Esophagus mucosa (tissue), 1 donor: Measurements from ENCODE around the gene SPRYD3. TPM values are rescaled to one million over a fixed set of nuclear protein-coding genes. Genes with fewer than 3 reads are reported as not detected.

Experiments used
- ATAC-seq: fragments of 200-7000 bp; cut with Tn5 transposase; one replicate; pipeline ENCODE4 v1.9.1; 2020
- total RNA-seq: library from RNA; stranded (reverse); gene quantifications from one replicate; pipeline ENCODE4 v1.2.4, GENCODE V29; 2023
- donor health status: DM: yes; HTN: yes; CAD: no.

Gene SPRYD3
- total RNA-seq, 1 donor from 2014 or later, result 29.3 TPM

DNA sequence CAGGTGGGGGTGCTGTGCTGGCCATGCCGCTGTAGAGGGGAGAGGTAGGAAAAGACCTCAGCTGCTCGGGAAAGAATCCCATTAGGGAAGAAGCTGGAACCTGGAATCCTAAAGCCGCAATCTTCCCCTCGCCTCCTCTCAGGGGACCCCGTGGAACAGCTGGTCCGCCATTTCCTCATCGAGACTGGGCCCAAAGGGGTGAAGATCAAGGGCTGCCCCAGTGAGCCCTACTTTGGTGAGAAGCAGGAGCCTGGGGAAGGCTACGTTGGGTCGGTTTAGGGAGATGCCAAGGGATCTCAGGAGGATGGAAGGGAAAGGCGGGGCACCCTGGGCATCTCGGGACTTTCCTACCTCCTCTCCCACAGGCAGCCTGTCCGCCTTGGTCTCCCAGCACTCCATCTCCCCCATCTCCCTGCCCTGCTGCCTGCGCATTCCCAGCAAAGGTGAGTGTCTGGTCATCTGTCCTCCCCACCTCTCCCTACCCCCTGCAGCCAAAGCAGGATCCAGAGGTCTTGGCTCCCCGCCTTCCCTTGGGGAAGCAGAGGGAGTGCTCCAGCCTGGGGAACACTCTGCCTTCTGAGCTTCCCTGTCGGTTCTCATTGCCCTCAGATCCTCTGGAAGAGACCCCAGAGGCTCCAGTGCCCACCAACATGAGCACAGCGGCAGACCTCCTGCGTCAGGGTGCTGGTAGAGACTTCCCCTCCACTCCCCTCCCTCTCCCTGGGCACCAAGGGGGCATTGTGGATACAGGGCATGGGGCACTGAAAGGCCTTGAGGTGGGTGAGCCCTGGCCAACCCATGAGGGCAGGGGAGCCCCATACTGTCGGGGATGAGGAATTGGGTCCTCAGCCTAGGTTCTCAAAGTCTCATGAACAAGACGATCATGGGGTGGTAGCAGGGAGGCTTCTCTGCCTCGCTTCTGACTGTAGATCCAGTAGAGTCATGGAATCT lies 16.9 kb downstream of the SPRYD3 start:
- no peak for ATAC-seq

DNA sequence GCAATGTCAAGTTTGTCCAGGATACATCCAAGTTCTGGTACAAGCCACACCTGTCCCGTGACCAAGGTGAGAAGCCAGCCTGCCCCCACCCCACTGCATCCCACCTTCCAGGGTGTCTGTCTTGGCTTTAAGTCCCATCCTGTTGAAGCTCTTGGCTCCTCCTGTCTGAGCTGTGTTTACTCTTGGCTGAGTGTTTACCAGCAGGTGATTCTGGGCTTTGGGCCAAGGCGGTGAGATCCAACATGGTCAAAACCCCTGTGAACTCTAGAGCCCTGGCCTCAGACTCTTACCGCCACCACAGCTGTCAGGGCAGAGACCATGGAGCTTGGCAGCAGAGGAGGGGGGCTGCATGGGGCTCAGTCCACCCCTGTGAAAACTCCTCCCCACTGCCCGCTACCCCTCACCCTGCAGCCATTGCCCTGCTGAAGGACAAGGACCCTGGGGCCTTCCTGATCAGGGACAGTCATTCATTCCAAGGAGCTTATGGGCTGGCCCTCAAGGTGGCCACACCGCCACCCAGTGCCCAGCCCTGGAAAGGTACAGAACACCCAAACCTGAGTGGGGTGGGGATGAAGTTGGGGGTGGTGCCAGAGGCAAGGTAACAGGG lies 17.7 kb downstream of the SPRYD3 start:
- ATAC-seq, result peak; percentile 40

DNA sequence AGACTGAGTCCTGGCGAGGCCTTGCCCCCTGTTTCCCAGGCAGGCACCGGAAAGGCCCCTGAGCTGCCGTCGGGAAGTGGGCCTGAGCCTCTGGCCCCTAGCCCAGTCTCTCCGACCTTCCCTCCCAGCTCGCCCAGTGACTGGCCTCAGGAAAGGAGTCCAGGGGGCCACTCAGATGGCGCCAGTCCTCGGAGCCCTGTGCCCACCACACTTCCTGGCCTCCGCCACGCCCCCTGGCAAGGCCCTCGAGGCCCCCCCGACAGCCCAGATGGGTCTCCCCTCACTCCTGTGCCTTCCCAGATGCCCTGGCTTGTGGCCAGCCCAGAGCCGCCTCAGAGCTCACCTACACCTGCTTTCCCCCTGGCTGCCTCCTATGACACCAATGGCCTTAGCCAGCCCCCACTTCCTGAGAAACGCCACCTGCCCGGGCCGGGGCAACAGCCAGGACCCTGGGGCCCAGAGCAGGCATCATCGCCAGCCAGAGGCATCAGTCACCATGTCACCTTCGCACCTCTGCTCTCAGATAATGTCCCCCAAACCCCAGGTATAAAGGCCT lies 18.4 kb downstream of the SPRYD3 start:
- ATAC-seq, result no peak

DNA sequence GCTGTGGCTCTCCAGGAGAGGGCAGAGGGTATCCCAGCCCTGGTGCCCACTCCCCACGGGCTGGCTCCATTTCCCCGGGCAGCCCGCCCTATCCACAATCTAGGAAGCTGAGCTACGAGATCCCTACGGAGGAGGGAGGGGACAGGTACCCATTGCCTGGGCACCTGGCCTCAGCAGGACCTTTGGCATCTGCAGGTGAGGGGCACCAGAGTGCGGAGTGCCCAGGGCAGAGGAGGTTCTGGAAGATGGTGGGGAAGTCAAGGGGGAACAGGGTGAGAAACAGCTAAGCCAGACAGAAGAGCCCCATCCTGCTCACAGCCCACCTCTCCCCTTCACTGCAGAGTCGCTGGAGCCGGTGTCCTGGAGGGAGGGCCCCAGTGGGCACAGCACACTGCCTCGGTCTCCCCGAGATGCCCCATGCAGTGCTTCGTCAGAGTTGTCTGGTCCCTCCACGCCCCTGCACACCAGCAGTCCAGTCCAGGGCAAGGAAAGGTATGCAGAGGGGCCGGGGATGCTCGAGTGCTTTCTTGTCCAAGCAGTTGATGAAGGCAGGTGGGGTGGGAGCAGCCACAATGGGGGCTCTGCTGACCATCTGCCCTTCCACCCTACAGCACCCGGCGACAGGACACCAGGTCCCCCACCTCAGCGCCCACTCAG lies 19.0 kb downstream of the SPRYD3 start:
- ATAC-seq, result no peak

DNA sequence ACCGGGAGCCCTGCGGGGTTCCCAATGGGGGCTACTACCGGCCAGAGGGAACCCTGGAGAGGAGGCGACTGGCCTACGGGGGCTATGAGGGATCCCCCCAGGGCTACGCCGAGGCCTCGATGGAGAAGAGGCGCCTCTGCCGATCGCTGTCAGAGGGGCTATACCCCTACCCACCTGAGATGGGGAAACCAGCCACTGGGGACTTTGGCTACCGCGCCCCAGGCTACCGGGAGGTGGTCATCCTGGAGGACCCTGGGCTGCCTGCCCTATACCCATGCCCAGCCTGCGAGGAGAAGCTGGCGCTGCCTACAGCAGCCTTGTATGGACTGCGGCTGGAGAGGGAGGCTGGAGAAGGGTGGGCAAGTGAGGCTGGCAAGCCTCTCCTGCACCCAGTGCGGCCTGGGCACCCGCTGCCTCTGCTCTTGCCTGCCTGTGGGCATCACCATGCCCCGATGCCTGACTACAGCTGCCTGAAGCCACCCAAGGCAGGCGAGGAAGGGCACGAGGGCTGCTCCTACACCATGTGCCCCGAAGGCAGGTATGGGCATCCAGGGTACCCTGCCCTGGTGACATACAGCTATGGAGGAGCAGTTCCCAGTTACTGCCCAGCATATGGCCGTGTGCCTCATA lies 19.6 kb downstream of the SPRYD3 start:
- ATAC-seq, result no peak

DNA sequence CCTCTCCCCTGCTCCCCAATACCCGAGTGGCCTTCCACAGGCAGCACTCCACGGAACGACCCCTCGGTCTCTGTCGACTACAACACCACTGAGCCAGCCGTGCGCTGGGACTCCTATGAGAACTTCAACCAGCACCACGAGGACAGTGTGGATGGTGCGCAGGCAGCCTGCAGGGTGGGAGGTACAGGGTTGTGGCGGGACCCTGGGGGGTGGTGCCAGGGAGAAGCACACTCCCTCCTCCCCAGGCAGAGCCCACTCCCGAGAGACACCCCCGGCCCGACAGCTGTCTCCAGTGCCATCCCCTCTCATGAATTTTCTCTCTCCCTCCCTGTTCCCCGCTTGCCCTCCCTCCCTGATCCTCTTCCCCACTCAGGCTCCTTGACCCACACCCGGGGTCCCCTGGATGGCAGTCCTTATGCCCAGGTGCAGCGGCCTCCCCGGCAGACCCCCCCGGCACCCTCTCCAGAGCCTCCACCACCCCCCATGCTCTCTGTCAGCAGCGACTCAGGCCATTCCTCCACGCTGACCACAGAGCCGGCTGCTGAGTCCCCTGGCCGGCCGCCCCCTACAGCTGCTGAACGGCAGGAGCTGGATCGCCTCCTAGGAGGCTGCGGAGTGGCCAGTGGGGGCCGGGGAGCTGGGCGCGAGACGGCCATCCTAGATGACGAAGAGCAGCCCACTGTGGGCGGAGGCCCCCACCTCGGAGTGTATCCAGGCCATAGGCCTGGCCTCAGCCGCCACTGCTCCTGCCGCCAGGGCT lies 20.3 kb downstream of the SPRYD3 start:
- ATAC-seq, result no peak

DNA sequence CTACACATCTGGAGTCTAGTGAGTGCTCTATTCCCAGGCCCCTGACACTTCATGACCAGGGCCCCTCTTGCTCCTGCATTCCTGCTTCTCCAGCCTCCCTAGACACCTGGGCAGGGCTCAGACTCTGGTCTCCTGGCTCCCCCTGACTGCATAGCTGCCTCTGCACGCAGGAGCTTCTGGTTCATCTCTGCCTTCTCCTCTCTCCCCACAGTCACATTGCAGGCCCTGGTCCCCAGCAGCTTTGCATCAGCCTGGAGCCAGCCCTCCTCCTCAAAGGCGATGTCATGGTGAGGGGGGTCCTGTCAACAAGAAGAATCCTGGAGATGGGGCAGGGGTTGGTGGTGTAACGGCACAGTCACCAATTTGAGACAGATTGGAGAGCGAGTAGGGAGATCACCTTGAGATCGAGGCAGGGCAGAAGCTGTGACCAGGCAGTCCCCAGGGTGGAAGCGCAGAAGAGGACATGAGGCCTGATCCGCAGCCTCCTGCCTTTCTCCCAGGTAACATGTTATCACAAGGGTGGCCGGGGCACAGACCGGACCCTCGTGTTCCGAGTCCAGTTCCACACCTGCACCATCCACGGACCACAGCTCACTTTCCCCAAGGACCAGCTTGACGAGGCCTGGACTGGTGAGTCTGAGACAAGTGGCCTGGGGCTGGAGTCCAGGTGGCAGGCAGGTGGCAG lies 21.2 kb downstream of the SPRYD3 start:
- no peak for ATAC-seq

DNA sequence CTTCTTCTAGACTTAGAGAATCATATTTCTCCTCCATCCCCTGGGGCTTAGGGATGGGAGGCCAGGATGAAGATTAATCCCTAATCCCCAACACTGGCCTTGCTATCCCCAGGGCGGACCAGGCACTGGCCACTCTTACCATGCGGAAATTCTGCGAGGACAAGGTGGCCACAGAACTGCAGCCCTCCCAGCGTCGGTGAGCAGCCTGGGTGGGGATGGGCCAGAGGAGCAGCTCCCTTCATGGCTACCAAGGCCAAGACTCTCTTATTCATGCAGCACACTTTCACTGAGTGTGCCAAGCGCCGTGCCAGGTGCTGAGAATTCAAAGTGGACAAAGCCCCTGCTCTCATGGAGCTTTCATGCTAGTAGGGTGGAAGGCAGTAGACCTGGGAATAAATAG lies 22.3 kb downstream of the SPRYD3 start:
- no peak for ATAC-seq

DNA sequence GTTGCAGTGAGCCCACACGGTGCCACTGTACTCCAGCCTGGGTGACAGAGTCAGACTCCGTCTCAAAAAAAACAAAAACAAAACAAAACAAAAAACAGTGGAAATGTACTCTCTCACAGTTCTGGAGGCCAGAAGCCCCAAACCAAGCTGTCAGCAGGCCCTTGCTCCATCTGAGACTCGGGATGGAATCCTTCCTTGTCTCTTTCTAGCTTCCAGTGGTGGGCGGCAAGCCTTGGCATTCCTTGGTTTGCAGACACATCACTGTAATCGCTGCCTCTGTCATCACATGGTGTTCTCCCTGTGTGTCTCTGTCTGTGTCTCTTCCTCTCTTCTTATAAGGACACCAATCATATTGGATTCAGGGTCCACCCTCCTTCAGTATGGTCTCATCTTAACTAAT lies 22.9 kb downstream of the SPRYD3 start:
- ATAC-seq, result no peak

DNA sequence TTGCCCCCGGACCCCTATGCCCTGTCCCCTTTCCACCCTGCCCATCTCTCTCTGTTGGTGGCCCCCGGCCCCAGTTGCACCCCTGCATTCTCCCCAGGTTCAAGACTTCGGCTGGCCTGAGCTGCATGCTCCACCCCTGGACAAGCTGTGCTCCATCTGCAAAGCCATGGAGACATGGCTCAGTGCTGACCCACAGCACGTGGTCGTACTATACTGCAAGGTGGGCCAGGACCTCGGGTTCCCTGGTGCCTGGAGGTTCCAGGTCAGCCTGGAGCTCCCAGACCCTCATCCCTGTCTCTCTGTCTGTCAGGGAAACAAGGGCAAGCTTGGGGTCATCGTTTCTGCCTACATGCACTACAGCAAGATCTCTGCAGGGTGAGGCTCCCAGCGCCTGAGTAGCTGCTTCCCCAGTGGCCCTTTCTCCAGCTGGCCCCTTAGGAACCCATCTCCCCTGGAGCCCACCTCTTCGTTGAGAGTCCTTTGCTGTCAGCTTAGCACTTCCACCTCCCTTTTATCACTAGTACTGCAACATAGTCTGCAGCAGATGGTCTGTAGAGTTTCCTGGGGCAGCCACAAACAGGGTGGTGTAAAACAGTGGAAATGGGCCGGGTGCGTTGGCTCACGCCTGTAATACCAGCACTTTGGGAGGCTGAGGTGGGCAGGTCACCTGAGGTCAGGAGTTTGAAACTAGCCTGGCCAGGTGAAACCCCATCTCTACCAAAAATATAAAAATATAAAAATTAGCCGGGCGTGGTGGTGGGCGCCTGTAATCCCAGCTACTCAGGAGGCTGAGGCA lies 23.5 kb downstream of the SPRYD3 start:
- ATAC-seq, result no peak

DNA sequence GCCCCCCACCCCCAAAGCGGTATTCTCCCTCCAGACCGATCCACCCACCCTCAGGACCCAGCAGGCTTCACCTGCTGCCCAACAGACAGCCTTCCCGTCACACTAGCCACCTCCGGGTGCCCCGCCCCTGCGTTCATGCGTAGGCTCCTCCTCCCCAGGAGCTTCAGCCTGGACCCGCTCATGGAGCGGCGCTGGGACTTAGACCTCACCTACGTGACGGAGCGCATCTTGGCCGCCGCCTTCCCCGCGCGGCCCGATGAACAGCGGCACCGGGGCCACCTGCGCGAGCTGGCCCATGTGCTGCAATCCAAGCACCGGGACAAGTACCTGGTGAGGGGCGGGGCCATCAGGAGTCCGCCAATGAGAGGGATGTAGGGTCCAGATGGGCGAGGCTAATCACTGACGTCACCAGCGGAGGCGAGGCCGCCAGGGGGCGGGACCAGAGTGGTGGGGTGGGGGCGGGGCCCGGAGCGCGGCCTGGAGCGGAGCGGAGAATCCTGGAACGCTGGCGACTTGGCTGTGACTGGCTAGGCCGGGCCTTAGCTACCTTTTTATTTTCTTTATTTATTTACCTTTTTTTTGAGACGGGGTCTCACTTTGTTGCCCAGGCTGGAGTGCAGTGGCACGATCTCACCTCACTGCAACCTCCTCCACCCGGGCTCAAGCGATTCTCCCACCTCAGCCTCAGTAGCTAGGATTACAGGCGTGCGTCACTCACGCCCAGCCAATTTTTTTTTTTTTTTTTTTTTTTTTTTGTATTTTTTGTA lies 24.9 kb downstream of the SPRYD3 start:
- peak; percentile 91 for ATAC-seq

DNA sequence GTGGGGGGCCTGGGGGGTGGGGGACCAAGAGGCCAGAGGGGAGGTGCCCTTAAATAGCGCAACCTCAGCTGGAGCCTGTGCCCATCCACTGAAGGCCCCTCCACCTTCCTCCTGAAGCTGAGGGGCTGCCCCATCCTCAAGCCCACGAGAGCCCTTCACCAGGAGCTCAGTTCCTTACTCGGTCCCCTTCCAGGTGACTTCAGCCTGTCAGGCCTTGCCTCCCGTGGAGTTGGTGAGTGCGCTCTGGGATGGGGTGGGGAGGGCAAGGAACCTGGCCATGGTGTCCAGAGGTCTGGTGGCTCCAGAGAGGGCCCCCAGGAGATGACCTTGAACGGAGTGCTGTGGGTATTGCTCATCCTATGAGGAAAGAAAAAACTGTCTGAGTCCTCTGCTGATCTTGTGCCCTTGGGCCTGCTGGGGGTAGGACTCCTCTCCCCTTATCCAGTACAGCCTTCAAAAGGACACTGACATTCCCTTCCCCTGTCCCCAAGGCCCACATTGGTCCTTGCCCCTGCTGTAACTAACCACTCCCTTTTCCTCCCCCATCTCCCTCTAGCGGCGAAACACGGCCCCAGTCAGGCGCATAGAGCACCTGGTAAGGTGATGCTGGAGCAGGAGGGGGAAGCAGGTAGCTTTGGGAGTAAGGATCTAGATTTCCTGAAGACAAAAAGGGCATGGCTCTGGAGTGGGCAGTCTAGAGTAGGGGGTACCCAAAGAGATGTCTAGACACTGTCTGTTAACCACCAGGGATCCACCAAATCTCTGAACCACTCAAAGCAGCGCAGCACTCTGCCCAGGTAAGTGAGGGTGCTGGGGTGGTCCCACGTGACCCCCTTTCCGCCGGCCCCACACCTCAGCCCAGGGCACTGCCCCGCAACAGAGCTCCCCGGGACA lies 25.7 kb downstream of the SPRYD3 start:
- peak; percentile 51 for ATAC-seq

DNA sequence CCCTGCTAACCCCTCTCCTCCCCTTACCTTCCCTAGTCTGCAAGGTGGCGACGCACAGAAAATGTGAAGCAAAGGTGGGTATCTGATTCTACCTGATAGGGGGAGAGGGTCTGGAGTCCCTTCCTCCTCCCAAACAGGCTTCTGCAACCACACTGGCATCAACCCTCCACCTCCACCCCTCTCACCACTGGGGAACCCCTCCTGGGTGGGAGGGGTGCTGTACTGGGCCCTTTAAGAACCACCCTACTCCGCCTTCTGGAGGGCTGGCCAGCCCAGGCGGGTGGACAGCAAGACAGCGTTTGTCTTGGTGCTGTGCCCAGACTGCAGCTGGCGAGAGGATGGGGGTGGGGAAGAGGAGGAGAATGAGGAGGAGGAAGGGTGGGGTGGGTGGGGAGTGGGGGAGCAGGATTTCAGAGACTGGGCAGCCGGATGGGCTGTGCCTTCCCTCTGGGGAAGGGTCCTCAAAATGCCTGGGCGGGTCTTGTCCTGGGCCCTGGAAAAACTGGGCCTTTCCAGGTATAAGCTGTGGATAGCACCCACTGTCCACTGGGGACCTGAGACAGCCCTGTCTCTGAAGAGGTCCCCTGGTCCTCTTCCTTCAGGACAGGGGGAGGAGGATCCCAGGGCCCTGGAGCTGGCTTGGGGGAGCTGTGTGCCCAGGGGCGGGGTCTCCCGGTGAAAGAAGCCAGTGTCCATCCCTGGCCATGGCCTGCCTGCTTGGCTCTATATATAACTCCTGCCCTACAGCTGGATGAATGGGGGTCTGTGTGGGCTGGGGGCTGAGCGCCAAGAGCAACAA lies 26.6 kb downstream of the SPRYD3 start:
- no peak for ATAC-seq

DNA sequence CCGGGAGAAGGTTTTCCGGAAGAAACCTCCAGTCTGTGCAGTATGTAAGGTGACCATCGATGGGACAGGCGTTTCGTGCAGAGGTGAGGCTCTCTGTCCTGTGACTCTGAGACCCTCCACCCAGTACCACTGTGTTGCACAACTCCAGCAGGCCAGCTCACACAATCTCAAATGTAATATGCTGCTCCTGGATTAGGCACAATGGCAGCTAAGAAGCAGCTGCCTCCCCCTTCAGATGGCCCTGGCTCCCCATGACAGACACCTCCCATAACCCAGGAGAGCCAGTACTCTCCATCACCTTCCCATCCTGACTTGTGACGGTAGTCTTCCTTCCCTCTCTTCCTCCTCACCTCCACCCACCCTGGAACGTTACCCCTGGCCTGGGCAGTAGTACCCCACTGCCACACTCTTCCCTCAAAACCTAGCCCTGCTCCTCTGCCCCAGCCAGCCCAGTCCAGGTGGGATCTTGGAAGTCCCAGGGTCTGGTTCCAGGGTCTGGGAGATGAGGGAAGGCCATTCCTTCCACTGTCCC lies 27.2 kb downstream of the SPRYD3 start:
- ATAC-seq, result no peak

DNA sequence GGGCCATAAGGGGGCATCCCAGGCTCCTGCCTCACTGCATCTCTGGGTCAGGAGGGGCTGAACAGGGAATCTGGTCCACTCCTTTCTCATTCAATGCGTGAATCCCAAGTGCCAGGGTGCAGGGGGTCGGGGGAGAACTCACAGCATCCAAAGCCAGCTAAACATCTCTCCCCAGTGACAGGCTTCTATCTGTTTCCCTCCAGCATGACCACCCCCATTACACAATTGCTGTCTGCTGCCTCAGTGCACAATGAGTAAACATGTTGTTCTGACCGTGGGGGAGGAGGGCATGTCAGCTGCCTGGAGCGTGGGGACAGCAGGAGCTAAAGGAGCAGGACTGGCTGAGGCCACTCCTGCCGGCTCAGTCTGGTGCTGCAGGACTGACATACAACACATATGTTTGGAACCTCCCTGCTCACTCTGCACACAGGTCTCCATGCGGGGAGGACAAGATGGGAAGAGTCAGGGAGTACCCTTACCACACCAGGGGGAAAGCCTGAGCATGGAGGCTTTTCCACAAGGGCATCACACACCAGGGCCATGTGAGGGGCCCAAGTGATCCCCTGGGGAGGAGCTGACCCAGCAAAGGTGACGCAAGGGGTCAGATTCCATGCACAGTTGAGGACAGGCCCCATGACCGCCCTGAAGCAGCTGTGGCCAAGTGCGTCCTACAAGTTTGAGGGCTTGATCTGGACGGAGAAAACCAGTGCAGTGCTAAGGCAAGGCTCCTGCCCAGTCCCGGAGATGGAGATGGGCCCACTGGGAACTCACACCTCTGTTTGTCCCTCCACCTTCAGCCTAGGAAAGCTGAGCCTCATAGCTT lies 27.9 kb downstream of the SPRYD3 start:
- no peak for ATAC-seq

DNA sequence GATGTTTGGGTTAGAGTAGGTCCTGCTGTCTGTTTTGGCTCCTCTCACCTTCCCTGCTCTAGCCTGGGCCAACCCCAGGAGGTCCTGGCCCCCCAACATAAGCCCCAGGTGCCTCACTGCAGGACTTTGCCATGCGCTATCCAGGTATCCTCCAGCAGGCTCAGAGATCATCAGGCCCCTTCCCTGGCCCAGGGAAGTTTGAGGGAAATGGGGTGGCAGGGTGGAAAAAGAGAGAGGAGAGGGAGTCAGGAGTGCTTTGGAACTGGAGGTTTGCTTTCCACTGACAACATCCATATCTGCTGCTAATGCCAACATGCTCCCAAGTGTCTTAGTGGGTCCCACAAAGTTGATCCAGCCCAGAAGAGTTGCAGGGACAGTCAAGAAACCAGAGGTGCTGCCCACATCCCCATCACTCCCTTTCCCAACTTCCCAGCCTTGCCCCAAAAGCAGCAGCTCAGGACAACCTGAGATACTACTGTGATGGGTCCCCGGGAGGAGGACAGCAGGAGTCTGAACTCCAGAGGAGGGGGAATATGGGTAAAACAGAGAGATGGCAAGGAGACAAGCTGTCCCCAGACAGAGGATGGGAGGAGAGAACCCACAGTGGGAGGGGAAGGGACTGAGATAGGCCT lies 28.6 kb downstream of the SPRYD3 start:
- ATAC-seq, result no peak
